HCT116 (cell line): Measurements from ENCODE around the gene DOK5. TPM values are rescaled to one million over a fixed set of nuclear protein-coding genes. Genes with fewer than 3 reads are reported as not detected.

Experiments
- ATAC-seq: fragments of 200-7000 bp; cut with Tn5 transposase; 2 replicates; pipeline ENCODE4 v1.9.1; 2020; ENCODE audit warnings: mild to moderate bottlenecking, moderate library complexity
- BruUV-seq: library from RNA; stranded (reverse); fragments of 400-500 nt; replicated peaks from 2 replicates; lab custom pipeline; 2021; lab: Mats Ljungman, UMichigan
- CTCF ChIA-PET: fragments of 300-600 bp; sonication (Branson Sonifier 250); formaldehyde crosslinking; loops from one replicate; lab custom pipeline; 2021; ENCODE audit warnings: antibody characterized with exemption; lab: Charles Lee
- POLR2A ChIA-PET: fragments of 300-600, 350-600 bp; sonication (Branson Sonifier 250); formaldehyde crosslinking; loops from one replicate; lab custom pipeline; 2021; ENCODE audit warnings: antibody characterized with exemption; lab: Charles Lee
- RAD21 ChIA-PET, 2 experiments: fragments of 300-600 bp; sonication (Branson Sonifier 250); formaldehyde crosslinking; loops; one replicate each; lab custom pipeline; 2023; ENCODE audit warnings: low total read pairs in 2 of 2; ENCODE audit not compliant: uncharacterized antibody in 2 of 2, unreplicated experiment in 2 of 2, low non-redundant PET in 1 of 2; lab: Charles Lee
- DNase-seq: peaks from one replicate; pipeline ENCODE4 v3.0.0-alpha.2; 2010; ENCODE audit warnings: low read depth, low spot score
- H2AFZ ChIP-seq: fragments of 200-600 bp; shearing (Covaris generic), sonication (generic); 2 replicates; pipeline ENCODE4 v1.6.1; 2017; ENCODE audit warnings: low read depth, mixed run types, mixed read lengths, antibody characterized with exemption, low read length; ENCODE audit not compliant: poor library complexity, severe bottlenecking
- H3K27ac ChIP-seq: 2 replicates; pipeline ENCODE4 v1.5.1; 2012; ENCODE audit warnings: low read depth, low read length
- H3K27me3 ChIP-seq: fragments of 200-600 bp; sonication (generic); 2 replicates; pipeline ENCODE4 v1.6.1; 2016; ENCODE audit warnings: mixed run types, low read length, mixed read lengths; ENCODE audit not compliant: insufficient read depth
- H3K36me3 ChIP-seq, 2 experiments: fragments of 200-500 bp in 1 of 2; fragments of 200-600 bp in 1 of 2; sonication (Bioruptor generic) in 1 of 2; sonication (generic) in 1 of 2; 2 replicates each; pipeline versions ENCODE4 v1.5.1 to v1.6.1; 2014 to 2016; ENCODE audit warnings: low read length in 2 of 2, inconsistent platforms in 1 of 2, mixed read lengths in 1 of 2, mixed run types in 1 of 2; ENCODE audit not compliant: insufficient read depth in 2 of 2, control insufficient read depth in 1 of 2
- H3K4me1 ChIP-seq, 2 experiments: fragments of 200-600 bp in 1 of 2; sonication (generic) in 1 of 2; 2 replicates each; pipeline versions ENCODE4 v1.5.1 to v1.6.1; 2012 to 2017; ENCODE audit warnings: low read length in 2 of 2, inconsistent platforms in 1 of 2, mild to moderate bottlenecking in 1 of 2, mixed read lengths in 1 of 2, mixed run types in 1 of 2, moderate library complexity in 1 of 2; ENCODE audit not compliant: insufficient read depth in 2 of 2, control insufficient read depth in 1 of 2
- H3K4me2 ChIP-seq: fragments of 200-600 bp; sonication (generic); 2 replicates; pipeline ENCODE4 v1.6.1; 2017; ENCODE audit warnings: mixed run types, low read length, mixed read lengths
- H3K4me3 ChIP-seq, 2 experiments: fragments of 200-600 bp in 1 of 2; sonication (generic) in 1 of 2; replicated peaks in 1 of 2; 2 replicates each; pipeline ENCODE4 v1.5.1; 2011 to 2016; ENCODE audit warnings: low read length in 2 of 2, control low read depth in 1 of 2, low read depth in 1 of 2, mild to moderate bottlenecking in 1 of 2, mixed read lengths in 1 of 2, mixed run types in 1 of 2
- H3K79me2 ChIP-seq: fragments of 200-600 bp; sonication (generic); 2 replicates; pipeline ENCODE4 v1.6.1; 2017; ENCODE audit warnings: mild to moderate bottlenecking, mixed run types, low read length, moderate library complexity, mixed read lengths; ENCODE audit not compliant: insufficient read depth
- H3K9ac ChIP-seq: fragments of 200-600 bp; sonication (generic); 2 replicates; pipeline ENCODE4 v1.6.1; 2016; ENCODE audit warnings: low read length, mixed read lengths
- H3K9me2 ChIP-seq: fragments of 200-600 bp; sonication (generic), shearing (Covaris generic); 2 replicates; pipeline ENCODE4 v1.6.1; 2017; ENCODE audit warnings: mixed run types, mild to moderate bottlenecking, moderate library complexity; ENCODE audit not compliant: insufficient read depth
- H3K9me3 ChIP-seq, 2 experiments: fragments of 200-500 bp in 1 of 2; fragments of 200-600 bp in 1 of 2; sonication (Bioruptor generic) in 1 of 2; sonication (generic) in 1 of 2; 2 replicates each; pipeline ENCODE4 v1.6.1; 2014 to 2017; ENCODE audit warnings: low read length in 2 of 2, mixed read lengths in 2 of 2, inconsistent platforms in 1 of 2, low read depth in 1 of 2, mild to moderate bottlenecking in 1 of 2, mixed run types in 1 of 2, moderate library complexity in 1 of 2; ENCODE audit not compliant: control insufficient read depth in 1 of 2, insufficient read depth in 1 of 2
- H4K20me1 ChIP-seq: fragments of 200-600 bp; sonication (generic), shearing (Covaris generic); 2 replicates; pipeline ENCODE4 v1.6.1; 2017; ENCODE audit warnings: mixed run types, mild to moderate bottlenecking, moderate library complexity; ENCODE audit not compliant: insufficient read depth
- CEBPB ChIP-seq: IDR thresholded peaks from 2 replicates; pipeline ENCODE4 v1.6.1; 2012; ENCODE audit warnings: low read depth
- EGR1 ChIP-seq: IDR thresholded peaks from 2 replicates; pipeline ENCODE4 v1.6.1; 2012; ENCODE audit warnings: low read depth
- ELF1 ChIP-seq: IDR thresholded peaks from 2 replicates; pipeline ENCODE4 v1.6.1; 2012; ENCODE audit warnings: low read depth, borderline replicate concordance
- EZH2 ChIP-seq: fragments of 200-600 bp; sonication (generic); IDR thresholded peaks from 2 replicates; pipeline ENCODE4 v1.6.1; 2017; ENCODE audit warnings: antibody characterized with exemption, mixed run types
- EZH2phosphoT487 ChIP-seq: fragments of 200-600 bp; IDR thresholded peaks from 2 replicates; pipeline ENCODE4 v1.6.1; 2018; ENCODE audit warnings: antibody characterized with exemption, borderline replicate concordance
- FOSL1 ChIP-seq: IDR thresholded peaks from 2 replicates; pipeline ENCODE4 v1.6.1; 2012; ENCODE audit warnings: low read depth
- JUND ChIP-seq: IDR thresholded peaks from 2 replicates; pipeline ENCODE4 v1.6.1; 2012
- MAX ChIP-seq: IDR thresholded peaks from 2 replicates; pipeline ENCODE4 v1.6.1; 2012
- POLR2A ChIP-seq: IDR thresholded peaks from 2 replicates; pipeline ENCODE4 v1.7.0; 2011; ENCODE audit warnings: borderline replicate concordance; ENCODE audit not compliant: insufficient read depth, insufficient read length; ENCODE audit errors: extremely low read depth
- POLR2AphosphoS5 ChIP-seq: IDR thresholded peaks from 2 replicates; pipeline ENCODE4 v1.6.1; 2011; ENCODE audit warnings: mild to moderate bottlenecking, low read depth, low read length, moderate library complexity
- RAD21 ChIP-seq: IDR thresholded peaks from 2 replicates; pipeline ENCODE4 v1.6.1; 2012; ENCODE audit warnings: low read depth, mild to moderate bottlenecking
- SIN3A ChIP-seq: IDR thresholded peaks from 2 replicates; pipeline ENCODE4 v1.6.1; 2012; ENCODE audit warnings: low read depth
- SRF ChIP-seq: IDR thresholded peaks from 2 replicates; pipeline ENCODE4 v1.6.1; 2012; ENCODE audit warnings: low read depth
- ZFX ChIP-seq: fragments of 450-650 bp; IDR thresholded peaks from 2 replicates; pipeline ENCODE4 v1.6.1; 2017
- ZNF274 ChIP-seq: fragments of 200-500 bp; sonication (Bioruptor generic); IDR thresholded peaks from 2 replicates; pipeline ENCODE4 v1.6.1; 2014; ENCODE audit warnings: mild to moderate bottlenecking, low read depth, low read length, inconsistent platforms
- intact Hi-C: fragments of 100-400 bp; cut with micrococcal nuclease; formaldehyde crosslinking; loops from 2 replicates; pipeline ENCODE4 v1.10.0; 2022
- total RNA-seq: library from RNA; stranded (reverse); gene quantifications from one replicate; pipeline ENCODE4 v1.2.1, GENCODE V29; 2021; ENCODE audit not compliant: unreplicated experiment
- TF ChIP-seq, protein P1 (sequence below): IDR thresholded peaks from 2 replicates; pipeline ENCODE4 v1.6.1; 2012

The DOK5 gene
- total RNA-seq, 1 experiment from 2014 or later: not detected

GRCh38 chr20:54559890-54560289, 84.5 kb downstream of the DOK5 start:
- 0 out of 2 replicates have a peak, but pooled peaks cover 11% of the 10 kb centered on the region for H3K27me3 ChIP-seq
- no peaks in the 10 kb centered on the region for H3K36me3 ChIP-seq
- intact Hi-C loops: no loop called here
- POLR2A ChIA-PET: no interaction called here
- RAD21 ChIA-PET: no interaction called here
- no peaks in the 10 kb centered on the region for H4K20me1 ChIP-seq
- no peaks in the 10 kb centered on the region for H3K9me2 ChIP-seq
- ATAC-seq (no peak), DNase-seq (no peak)
- H3K9ac ChIP-seq: no peak overlapping the region
- H3K4me1 ChIP-seq: no peaks in the 10 kb centered on the region
- TF ChIP-seq FOSL1 (no peak), POLR2AphosphoS5 (no peak), EZH2 (no peak)
- BruUV-seq: no TSS peak
- no peaks in the 10 kb centered on the region for H3K79me2 ChIP-seq
- no peak overlapping the region for H3K27ac ChIP-seq
- no peak overlapping the region for H3K4me3 ChIP-seq
- CTCF ChIA-PET: no interaction called here
- H3K4me2 ChIP-seq: no peak overlapping the region
- H2AFZ ChIP-seq: no peak overlapping the region
- H3K9me3 ChIP-seq: no peaks in the 10 kb centered on the region

- Histone ChIP-seq H3K27me3 (0 out of 2 replicates have a peak, but pooled peaks cover 6% of the 10 kb centered on the region), H3K79me2 (no peaks in the 10 kb centered on the region), H3K36me3 (no peaks in the 10 kb centered on the region), H3K9me2 (no peaks in the 10 kb centered on the region), H3K27ac (no peak overlapping the region), H3K9ac (no peak overlapping the region), H4K20me1 (no peaks in the 10 kb centered on the region), H3K9me3 (no peaks in the 10 kb centered on the region), H3K4me2 (no peak overlapping the region), H2AFZ (no peak overlapping the region), H3K4me1 (no peaks in the 10 kb centered on the region), H3K4me3 (no peak overlapping the region)
- BruUV-seq: no TSS peak
- ATAC-seq: no peak
- TF ChIP-seq POLR2A (no peak), CEBPB (no peak), POLR2AphosphoS5 (no peak), ELF1 (no peak), JUND (no peak), ZFX (no peak), SIN3A (no peak), SRF (no peak), FOSL1 (no peak), EZH2 (no peak), EGR1 (no peak), MAX (no peak), RAD21 (no peak), ZNF274 (no peak), EZH2phosphoT487 (no peak)
- TF ChIP-seq, protein P1, sequence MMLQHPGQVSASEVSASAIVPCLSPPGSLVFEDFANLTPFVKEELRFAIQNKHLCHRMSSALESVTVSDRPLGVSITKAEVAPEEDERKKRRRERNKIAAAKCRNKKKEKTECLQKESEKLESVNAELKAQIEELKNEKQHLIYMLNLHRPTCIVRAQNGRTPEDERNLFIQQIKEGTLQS: no peak
- ChIA-PET CTCF (no interaction called here), RAD21 (no interaction called here), POLR2A (no interaction called here)
- DNase-seq: no peak
- intact Hi-C loops: no loop called here
Observed at GRCh38 chr20:54560357-54560756, 85.0 kb downstream of the DOK5 start.
